ENCODE measurements around the gene CDYL2.

DNA sequence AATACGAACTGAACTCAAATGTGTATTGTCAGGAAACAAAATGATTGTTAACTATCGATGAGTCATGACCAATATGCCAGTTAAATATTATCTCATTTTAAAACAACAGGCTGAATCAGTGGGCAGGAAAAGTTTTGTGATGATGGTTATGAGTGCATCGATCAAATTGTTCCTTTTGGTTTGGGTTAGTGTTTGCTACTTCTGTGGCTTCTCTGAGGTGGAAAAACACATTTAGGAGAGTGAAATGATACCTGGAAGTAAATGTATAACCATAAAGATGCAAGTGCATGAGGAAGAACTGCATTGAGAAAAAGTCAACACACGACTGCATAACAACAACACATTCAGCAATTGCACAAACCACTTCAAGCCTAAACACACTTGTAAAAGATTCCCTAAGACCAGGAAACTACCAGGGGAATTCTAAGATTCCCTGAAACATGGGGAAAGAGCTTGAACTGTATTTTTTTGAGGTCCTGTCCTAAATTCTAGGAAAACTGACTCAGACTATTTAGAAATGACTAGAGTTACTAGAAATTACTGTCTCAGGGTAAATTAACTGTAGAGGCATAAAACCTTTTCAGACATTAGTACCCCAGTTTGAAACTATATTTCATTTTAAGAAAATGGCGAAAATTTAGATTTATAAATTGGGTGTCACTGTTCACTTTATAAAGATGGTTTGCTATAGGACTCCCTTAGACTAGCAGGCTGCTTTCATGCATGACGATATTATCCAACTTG is 44.8 kb downstream of the CDYL2 start:
- no peak for TF ChIP-seq CTCF (IDR thresholded peaks at IDR 0.05)
- no peak for TF ChIP-seq POLR2A (IDR thresholded peaks at IDR 0.05)

All from Peyer's patch (tissue), 4 donors.